ENCODE results near the gene TRANK1.

- TF ChIP-seq POLR2AphosphoS5 (IDR thresholded peaks at IDR 0.05) (no peak), CTCF (IDR thresholded peaks at IDR 0.05) (no peak)
Observed at GRCh38 chr3:36903119-36903882, 41.6 kb downstream of the TRANK1 start.

Data from prostate gland (tissue), 2 donors.